Measurements from ENCODE around the gene MBP. TPM values are rescaled to one million over a fixed set of nuclear protein-coding genes. Genes with fewer than 3 reads are reported as not detected.

The MBP gene
- total and polyA plus RNA-seq, 2 donors from 2014 or later, result 15.1 to 61.2 TPM

DNA sequence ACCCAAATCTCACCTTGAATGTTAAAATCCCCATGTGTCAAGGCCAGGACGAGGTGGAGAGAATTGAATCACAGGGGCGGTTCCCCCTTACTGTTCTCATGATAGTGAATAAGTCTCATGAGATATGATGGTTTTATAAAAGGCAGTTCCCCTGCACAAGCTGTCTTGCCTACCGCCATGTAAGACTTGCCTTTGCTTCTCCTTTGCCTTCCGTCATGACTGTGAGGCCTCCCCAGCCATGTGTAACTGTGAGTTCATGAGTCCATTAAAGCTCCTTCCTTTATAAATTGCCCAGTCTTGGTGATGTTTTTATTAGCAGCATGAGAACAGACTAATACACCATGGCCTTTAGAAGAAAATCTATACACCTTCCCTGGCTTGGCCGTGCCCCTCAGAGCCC, 7.4 kb upstream of the MBP start:
- DNase-seq (no peak), FAIRE-seq (no peak)
- intact Hi-C loops (cut with DNase I), result loop anchor here (10.0 kb wide), 1 partner anchor 65 kb away; no protein-coding TSS in a partner anchor
- Histone ChIP-seq H3K4me3 (ENCODE audit: low read length in 3 of 3) (no peak overlapping the region), H3K9ac (ENCODE audit: low read length in 3 of 3) (no peak overlapping the region), H3K4me1 (ENCODE audit: control insufficient read depth in 2 of 3, insufficient read depth in 2 of 3, low read depth in 1 of 3, low read length in 3 of 3) (no peaks in the 10 kb centered on the region), H3K9me3 (ENCODE audit: control insufficient read depth in 2 of 3, insufficient read depth in 1 of 3, low read length in 3 of 3) (no peaks in the 10 kb centered on the region), H3K27me3 (ENCODE audit: control insufficient read depth, insufficient read depth, low read length) (no peaks in the 10 kb centered on the region), H3K36me3 (ENCODE audit: control insufficient read depth in 2 of 3, insufficient read depth in 3 of 3, low read length in 3 of 3) (no peaks in the 10 kb centered on the region), H3K27ac (ENCODE audit: low read depth in 2 of 2, low read length in 2 of 2) (no peak overlapping the region)
- TF ChIP-seq, protein P1, sequence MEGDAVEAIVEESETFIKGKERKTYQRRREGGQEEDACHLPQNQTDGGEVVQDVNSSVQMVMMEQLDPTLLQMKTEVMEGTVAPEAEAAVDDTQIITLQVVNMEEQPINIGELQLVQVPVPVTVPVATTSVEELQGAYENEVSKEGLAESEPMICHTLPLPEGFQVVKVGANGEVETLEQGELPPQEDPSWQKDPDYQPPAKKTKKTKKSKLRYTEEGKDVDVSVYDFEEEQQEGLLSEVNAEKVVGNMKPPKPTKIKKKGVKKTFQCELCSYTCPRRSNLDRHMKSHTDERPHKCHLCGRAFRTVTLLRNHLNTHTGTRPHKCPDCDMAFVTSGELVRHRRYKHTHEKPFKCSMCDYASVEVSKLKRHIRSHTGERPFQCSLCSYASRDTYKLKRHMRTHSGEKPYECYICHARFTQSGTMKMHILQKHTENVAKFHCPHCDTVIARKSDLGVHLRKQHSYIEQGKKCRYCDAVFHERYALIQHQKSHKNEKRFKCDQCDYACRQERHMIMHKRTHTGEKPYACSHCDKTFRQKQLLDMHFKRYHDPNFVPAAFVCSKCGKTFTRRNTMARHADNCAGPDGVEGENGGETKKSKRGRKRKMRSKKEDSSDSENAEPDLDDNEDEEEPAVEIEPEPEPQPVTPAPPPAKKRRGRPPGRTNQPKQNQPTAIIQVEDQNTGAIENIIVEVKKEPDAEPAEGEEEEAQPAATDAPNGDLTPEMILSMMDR (IDR thresholded peaks at IDR 0.05; ENCODE audit: borderline replicate concordance, extremely low read depth, insufficient read depth), result no peak

DNA sequence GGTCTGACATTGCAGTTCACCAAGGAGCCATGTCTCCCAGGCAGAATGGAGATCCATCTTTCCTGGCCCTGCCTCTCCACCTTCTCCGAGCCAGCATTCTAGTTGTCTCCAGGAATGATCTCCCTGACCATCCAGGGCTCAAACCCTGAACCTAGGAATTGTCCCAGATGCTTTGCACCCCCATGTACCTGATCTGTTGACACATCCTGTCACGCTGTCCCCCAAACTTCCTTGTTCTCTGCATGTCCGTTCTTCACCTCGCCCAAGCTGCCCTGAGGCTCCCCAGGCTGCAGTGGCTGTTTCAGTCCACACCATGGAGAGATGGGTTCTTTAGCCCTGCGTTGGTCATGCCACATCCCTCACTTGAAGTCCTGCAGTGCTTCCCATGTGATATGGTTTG, 7.0 kb upstream of the MBP start:
- DNase-seq, result no peak
- FAIRE-seq, result no peak
- Histone ChIP-seq H3K27me3 (ENCODE audit: control insufficient read depth, insufficient read depth, low read length) (no peaks in the 10 kb centered on the region), H3K4me3 (ENCODE audit: low read length in 3 of 3) (no peak overlapping the region), H3K9ac (ENCODE audit: low read length in 3 of 3) (no peak overlapping the region), H3K36me3 (ENCODE audit: control insufficient read depth in 2 of 3, insufficient read depth in 3 of 3, low read length in 3 of 3) (no peaks in the 10 kb centered on the region), H3K27ac (ENCODE audit: low read depth in 2 of 2, low read length in 2 of 2) (no peak overlapping the region), H3K4me1 (ENCODE audit: control insufficient read depth in 2 of 3, insufficient read depth in 2 of 3, low read depth in 1 of 3, low read length in 3 of 3) (no peaks in the 10 kb centered on the region), H3K9me3 (ENCODE audit: control insufficient read depth in 2 of 3, insufficient read depth in 1 of 3, low read length in 3 of 3) (no peaks in the 10 kb centered on the region)
- TF ChIP-seq, protein P1 (IDR thresholded peaks at IDR 0.05; ENCODE audit: borderline replicate concordance, extremely low read depth, insufficient read depth), result no peak
- intact Hi-C loops (cut with DNase I), result loop anchor here (10.0 kb wide), 1 partner anchor 65 kb away; no protein-coding TSS in a partner anchor

GRCh38 chr18:77138270-77138669, 5.7 kb upstream of the MBP start:
- Histone ChIP-seq H3K9me3 (ENCODE audit: control insufficient read depth in 2 of 3, insufficient read depth in 1 of 3, low read length in 3 of 3) (no peaks in the 10 kb centered on the region), H3K4me1 (ENCODE audit: control insufficient read depth in 2 of 3, insufficient read depth in 2 of 3, low read depth in 1 of 3, low read length in 3 of 3) (peaks cover 0 to 3% (median 0%) of the 10 kb centered on the region in 3 donors), H3K9ac (ENCODE audit: low read length in 3 of 3) (no peak overlapping the region), H3K36me3 (ENCODE audit: control insufficient read depth in 2 of 3, insufficient read depth in 3 of 3, low read length in 3 of 3) (no peaks in the 10 kb centered on the region), H3K27ac (ENCODE audit: low read depth in 2 of 2, low read length in 2 of 2) (no peak overlapping the region), H3K4me3 (ENCODE audit: low read length in 3 of 3) (no peak overlapping the region), H3K27me3 (ENCODE audit: control insufficient read depth, insufficient read depth, low read length) (no peaks in the 10 kb centered on the region)
- intact Hi-C loops (cut with DNase I), result no loop called here
- TF ChIP-seq, protein P1 (IDR thresholded peaks at IDR 0.05; ENCODE audit: borderline replicate concordance, extremely low read depth, insufficient read depth), result no peak
- DNase-seq (peak in 1 of 5 donors; percentile 8), FAIRE-seq (no peak)

DNA sequence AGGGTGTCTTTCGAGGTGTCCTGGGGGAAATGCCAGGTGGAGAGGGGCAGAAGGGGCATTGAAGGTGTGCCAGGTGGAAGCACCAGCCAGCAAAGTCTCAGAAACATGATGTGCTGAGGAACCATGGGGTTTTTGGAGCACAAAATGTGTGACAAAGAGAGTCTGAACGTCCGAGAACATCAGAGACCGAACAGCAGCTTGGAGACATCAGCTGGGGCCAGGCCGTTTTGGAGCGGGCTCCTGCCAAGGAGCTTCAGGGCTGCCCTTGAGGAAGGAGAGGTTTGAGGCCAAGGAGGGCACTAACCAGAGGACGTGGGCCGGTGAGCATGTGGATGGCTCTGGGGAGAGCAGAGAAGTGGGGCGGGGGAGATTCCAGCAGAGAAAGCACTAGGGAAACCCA, 5.3 kb upstream of the MBP start:
- no peak overlapping the region for H3K9ac ChIP-seq (ENCODE audit: low read length in 3 of 3)
- TF ChIP-seq, protein P1 (IDR thresholded peaks at IDR 0.05; ENCODE audit: borderline replicate concordance, extremely low read depth, insufficient read depth), result no peak
- H3K27me3 ChIP-seq (ENCODE audit: control insufficient read depth, insufficient read depth, low read length), result no peaks in the 10 kb centered on the region
- DNase-seq, result no peak
- no peak overlapping the region for H3K4me3 ChIP-seq (ENCODE audit: low read length in 3 of 3)
- FAIRE-seq, result no peak
- no peak overlapping the region for H3K27ac ChIP-seq (ENCODE audit: low read depth in 2 of 2, low read length in 2 of 2)
- peaks cover 0 to 4% (median 0%) of the 10 kb centered on the region in 3 donors for H3K4me1 ChIP-seq (ENCODE audit: control insufficient read depth in 2 of 3, insufficient read depth in 2 of 3, low read depth in 1 of 3, low read length in 3 of 3)
- no peaks in the 10 kb centered on the region for H3K36me3 ChIP-seq (ENCODE audit: control insufficient read depth in 2 of 3, insufficient read depth in 3 of 3, low read length in 3 of 3)
- intact Hi-C loops (cut with DNase I), result no loop called here
- no peaks in the 10 kb centered on the region for H3K9me3 ChIP-seq (ENCODE audit: control insufficient read depth in 2 of 3, insufficient read depth in 1 of 3, low read length in 3 of 3)
